Vagina (tissue), 2 donors: ENCODE measurements around the gene PPIL6. TPM values are rescaled to one million over a fixed set of nuclear protein-coding genes. Genes with fewer than 3 reads are reported as not detected.

ENCODE experiments used
- DNase-seq, 2 donors: peaks; one replicate each; pipeline ENCODE4 v3.0.0-alpha.2; 2017; ENCODE audit errors: extremely low spot score in 2 of 2
- H3K27ac ChIP-seq: fragments of 200-600 bp; sonication (generic); one replicate; pipeline ENCODE4 v1.5.1; 2019
- H3K27me3 ChIP-seq: fragments of 200-600 bp; sonication (generic); one replicate; pipeline ENCODE4 v1.5.1; 2019
- H3K36me3 ChIP-seq, 2 donors: fragments of 200-600 bp; sonication (generic); one replicate each; pipeline ENCODE4 v1.5.1; 2017 to 2019
- H3K4me1 ChIP-seq: fragments of 200-600 bp; sonication (generic); one replicate; pipeline ENCODE4 v1.5.1; 2019
- H3K4me3 ChIP-seq, 2 donors: fragments of 200-600 bp; sonication (generic); 1 replicate in 1 of 2; 2 replicates in 1 of 2; pipeline ENCODE4 v1.5.1; 2016 to 2019
- H3K9me3 ChIP-seq: fragments of 200-600 bp; sonication (generic); one replicate; pipeline ENCODE4 v1.5.1; 2019
- POLR2A ChIP-seq, 2 donors: fragments of 450-650 bp; IDR thresholded peaks; one replicate each; pipeline ENCODE4 v1.6.1; 2017; ENCODE audit warnings: antibody characterized with exemption in 2 of 2, mild to moderate bottlenecking in 2 of 2, moderate library complexity in 2 of 2
- POLR2AphosphoS5 ChIP-seq, 2 donors: sonication (generic); formaldehyde crosslinking; IDR thresholded peaks; one replicate each; pipeline ENCODE4 v1.9.0; 2017; ENCODE audit warnings: antibody characterized with exemption in 2 of 2, mild to moderate bottlenecking in 2 of 2, low read depth in 1 of 2; ENCODE audit not compliant: insufficient read depth in 1 of 2
- intact Hi-C: fragments of 100-400 bp; cut with DNase I; formaldehyde crosslinking; loops from one replicate; pipeline ENCODE4 v1.15.1; 2023
- total RNA-seq: library from RNA; depleted of rRNA; stranded (reverse); fragments of >200 nt; gene quantifications from one replicate; pipeline ENCODE4 v1.2.3, GENCODE V29; 2016
- TF ChIP-seq, protein P1 (sequence below), 3 experiments: fragments of 450-650 bp in 2 of 3; fragments of 200-600 bp in 1 of 3; sonication (generic) in 1 of 3; IDR thresholded peaks; one replicate each; pipeline ENCODE4 v1.5.1; 2017 to 2019; ENCODE audit warnings: antibody characterized with exemption in 3 of 3, mild to moderate bottlenecking in 2 of 3, moderate library complexity in 2 of 3

Gene PPIL6
- total RNA-seq, 1 donor from 2014 or later: 3.9 TPM

GRCh38 chr6:109342506-109342905 is 97.9 kb downstream of the PPIL6 start:
- Histone ChIP-seq H3K27ac (no peak overlapping the region), H3K27me3 (no peaks in the 10 kb centered on the region), H3K36me3 (no peaks in the 10 kb centered on the region), H3K4me1 (no peaks in the 10 kb centered on the region), H3K4me3 (no peak overlapping the region), H3K9me3 (no peaks in the 10 kb centered on the region)
- DNase-seq: peak in 1 of 2 donors; percentile 32
- TF ChIP-seq, protein P1, sequence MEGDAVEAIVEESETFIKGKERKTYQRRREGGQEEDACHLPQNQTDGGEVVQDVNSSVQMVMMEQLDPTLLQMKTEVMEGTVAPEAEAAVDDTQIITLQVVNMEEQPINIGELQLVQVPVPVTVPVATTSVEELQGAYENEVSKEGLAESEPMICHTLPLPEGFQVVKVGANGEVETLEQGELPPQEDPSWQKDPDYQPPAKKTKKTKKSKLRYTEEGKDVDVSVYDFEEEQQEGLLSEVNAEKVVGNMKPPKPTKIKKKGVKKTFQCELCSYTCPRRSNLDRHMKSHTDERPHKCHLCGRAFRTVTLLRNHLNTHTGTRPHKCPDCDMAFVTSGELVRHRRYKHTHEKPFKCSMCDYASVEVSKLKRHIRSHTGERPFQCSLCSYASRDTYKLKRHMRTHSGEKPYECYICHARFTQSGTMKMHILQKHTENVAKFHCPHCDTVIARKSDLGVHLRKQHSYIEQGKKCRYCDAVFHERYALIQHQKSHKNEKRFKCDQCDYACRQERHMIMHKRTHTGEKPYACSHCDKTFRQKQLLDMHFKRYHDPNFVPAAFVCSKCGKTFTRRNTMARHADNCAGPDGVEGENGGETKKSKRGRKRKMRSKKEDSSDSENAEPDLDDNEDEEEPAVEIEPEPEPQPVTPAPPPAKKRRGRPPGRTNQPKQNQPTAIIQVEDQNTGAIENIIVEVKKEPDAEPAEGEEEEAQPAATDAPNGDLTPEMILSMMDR (IDR thresholded peaks at IDR 0.05): no peak
- TF ChIP-seq POLR2AphosphoS5 (IDR thresholded peaks at IDR 0.05; ENCODE audit: insufficient read depth in 1 of 2, low read depth in 1 of 2) (no peak), POLR2A (IDR thresholded peaks at IDR 0.05) (no peak)
- intact Hi-C loops: no loop called here

DNA sequence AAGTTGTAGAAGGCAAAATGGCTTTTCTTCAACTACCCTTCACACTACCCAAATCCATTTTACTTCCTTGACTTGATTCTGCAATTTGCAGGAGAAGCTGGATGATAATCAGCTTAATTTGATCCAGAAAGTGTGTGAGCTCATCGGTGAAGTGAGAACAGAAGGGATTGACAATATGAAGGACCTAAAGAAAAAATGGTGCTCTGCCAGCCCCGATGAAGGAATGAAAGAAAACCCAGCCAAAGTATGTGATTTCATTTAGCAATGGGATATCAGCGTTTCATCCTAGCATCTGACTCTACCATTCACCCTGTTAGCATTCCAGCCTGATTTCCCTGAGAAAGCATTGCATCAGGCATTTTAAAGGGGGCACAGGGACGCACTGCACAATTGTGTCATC is 99.6 kb downstream of the PPIL6 start:
- DNase-seq: no peak
- Histone ChIP-seq H3K4me3 (no peak overlapping the region), H3K27ac (no peak overlapping the region), H3K9me3 (no peaks in the 10 kb centered on the region), H3K4me1 (no peaks in the 10 kb centered on the region), H3K36me3 (no peaks in the 10 kb centered on the region), H3K27me3 (no peaks in the 10 kb centered on the region)
- TF ChIP-seq, protein P1 (IDR thresholded peaks at IDR 0.05): no peak
- TF ChIP-seq POLR2AphosphoS5 (IDR thresholded peaks at IDR 0.05; ENCODE audit: insufficient read depth in 1 of 2, low read depth in 1 of 2) (no peak), POLR2A (IDR thresholded peaks at IDR 0.05) (no peak)
- intact Hi-C loops: no loop called here

Other genes with a start within 250 kb of the PPIL6 start
- 115 TPM for gene CD164, start 58.2 kb downstream of the PPIL6 start, total RNA-seq
- gene SMPD2, start 96 bp upstream of the PPIL6 start, total RNA-seq: 21.4 TPM
- 54.0 TPM for gene MICAL1, start 15.1 kb upstream of the PPIL6 start, total RNA-seq
- 6.6 TPM for gene ZBTB24, start 42.6 kb upstream of the PPIL6 start, total RNA-seq